ENCODE data around the gene NDEL1.

GRCh38 chr17:8502126-8502525 is 66.4 kb downstream of the NDEL1 start:
- TF ChIP-seq CTCF (IDR thresholded peaks at IDR 0.05; ENCODE audit: low read depth, low read length, poor library complexity, severe bottlenecking) (no peak), EZH2phosphoT487 (IDR thresholded peaks at IDR 0.05; ENCODE audit: borderline replicate concordance, low read length) (no peak)

Measured in DOHH2 (cell line).